T-helper 1 cell treated with Interleukin-12 subunit alpha and Interleukin-12 subunit beta and Interleukin-4 antibody, amounts not matched to agents 30 ng/mL and 1 ng/mL, for 36 hours (primary cell): ENCODE results near the gene CNTNAP1. TPM values are rescaled to one million over a fixed set of nuclear protein-coding genes. Genes with fewer than 3 reads are reported as not detected.

Source experiments
- intact Hi-C: fragments of 100-400 bp; cut with micrococcal nuclease; formaldehyde crosslinking; loops from one replicate; pipeline ENCODE4 v1.15.1; 2024
- total RNA-seq: library from RNA; stranded (reverse); gene quantifications from 2 replicates; pipeline ENCODE4 v1.2.3, GENCODE V29; 2022

CNTNAP1 gene
- total RNA-seq, 1 donor from 2014 or later: 2.2 TPM

GRCh38 chr17:42682722-42683403 lies 532 bp downstream of the CNTNAP1 start:
- intact Hi-C loops: no loop called here

DNA sequence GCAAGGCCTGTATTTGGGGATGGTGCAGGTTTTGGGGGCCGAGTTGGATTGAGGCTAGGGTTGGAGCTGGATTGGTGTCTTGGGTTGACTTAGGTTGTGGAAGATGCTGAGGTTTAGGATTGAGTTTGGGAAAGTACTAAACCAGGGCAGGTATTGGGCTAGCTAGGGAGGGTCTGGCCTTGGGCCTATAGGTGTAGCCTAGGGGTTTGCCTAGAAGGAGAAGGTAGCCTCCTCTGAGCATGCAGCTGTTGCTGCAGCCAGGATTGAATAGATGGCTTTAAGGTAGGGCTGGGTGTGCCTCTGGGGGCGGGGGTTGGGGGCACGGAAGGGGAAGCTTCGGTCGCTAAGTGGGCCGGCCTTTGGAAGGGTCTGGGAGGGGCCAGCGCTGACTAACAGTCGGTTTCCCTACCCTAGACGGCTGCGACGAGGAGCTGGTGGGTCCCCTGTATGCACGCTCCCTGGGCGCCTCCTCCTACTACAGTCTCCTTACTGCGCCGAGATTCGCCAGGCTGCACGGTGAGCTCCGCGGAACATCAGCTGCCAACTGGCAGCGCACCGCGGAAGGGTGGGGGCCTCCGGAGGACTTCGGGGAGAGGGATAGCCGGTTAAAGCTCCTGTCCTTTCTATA lies 1.2 kb downstream of the CNTNAP1 start:
- intact Hi-C loops: no loop called here

DNA sequence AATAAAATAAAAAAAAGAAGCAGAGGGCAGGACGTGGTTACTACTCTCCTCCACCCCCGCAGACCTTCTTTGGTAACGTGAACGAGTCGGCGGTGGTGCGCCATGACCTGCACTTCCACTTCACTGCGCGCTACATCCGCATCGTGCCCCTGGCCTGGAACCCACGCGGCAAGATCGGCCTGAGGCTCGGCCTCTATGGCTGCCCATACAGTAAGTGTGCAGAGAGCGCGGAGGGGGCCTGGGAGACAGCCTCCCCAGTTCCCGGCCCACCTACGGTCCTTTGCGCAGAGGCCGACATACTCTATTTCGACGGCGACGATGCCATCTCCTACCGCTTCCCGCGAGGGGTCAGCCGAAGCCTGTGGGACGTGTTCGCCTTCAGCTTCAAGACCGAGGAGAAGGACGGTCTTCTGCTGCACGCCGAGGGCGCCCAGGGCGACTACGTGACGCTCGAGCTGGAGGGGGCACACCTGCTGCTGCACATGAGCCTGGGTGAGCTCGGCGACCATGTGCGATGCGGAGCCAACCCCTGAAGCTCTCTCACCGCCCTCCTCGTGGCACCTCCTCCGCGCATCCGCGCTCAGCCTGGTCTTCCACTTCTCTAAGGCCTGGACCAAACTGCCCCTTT lies 2.7 kb downstream of the CNTNAP1 start:
- intact Hi-C loops: no loop called here

DNA sequence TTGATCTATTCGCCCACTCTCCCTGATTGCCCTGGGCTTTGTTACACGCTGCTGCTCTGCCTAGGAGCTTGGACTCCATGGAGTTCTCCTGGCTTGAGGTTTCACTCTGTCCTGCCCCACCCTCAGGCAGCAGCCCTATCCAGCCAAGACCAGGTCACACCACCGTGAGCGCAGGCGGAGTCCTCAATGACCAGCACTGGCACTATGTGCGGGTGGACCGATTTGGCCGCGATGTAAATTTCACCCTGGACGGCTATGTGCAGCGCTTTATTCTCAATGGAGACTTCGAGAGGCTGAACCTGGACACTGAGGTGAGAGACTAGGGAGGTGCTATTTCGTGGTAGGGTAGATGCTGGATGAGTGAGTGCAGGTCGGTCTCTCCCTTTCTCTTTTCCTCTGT lies 3.5 kb downstream of the CNTNAP1 start:
- intact Hi-C loops: no loop called here

DNA sequence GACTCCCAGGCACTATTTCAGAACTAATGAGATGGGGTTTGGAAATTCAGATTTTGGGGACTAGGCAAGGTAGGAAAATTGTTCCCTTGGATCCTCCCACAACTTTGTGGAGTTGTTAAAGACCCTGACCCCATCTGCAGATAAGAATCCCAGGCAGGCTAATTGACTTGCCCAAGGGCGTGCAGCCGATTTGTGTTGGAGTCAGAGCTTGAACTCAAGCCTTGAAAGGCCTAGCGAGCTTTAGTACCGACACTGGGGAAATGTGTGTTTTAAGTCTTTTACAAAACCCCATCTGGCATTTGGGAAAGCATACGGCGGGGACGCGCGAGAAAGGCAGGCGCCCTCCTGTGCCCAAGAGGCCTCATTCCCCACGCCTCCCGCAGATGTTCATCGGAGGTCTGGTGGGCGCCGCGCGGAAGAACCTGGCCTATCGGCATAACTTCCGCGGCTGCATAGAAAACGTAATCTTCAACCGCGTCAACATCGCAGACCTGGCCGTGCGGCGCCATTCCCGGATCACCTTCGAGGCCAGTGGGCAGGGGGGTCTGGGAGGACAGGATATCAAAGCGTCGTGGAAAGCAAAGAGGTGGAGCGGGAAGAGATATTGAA lies 4.3 kb downstream of the CNTNAP1 start:
- intact Hi-C loops: no loop called here

DNA sequence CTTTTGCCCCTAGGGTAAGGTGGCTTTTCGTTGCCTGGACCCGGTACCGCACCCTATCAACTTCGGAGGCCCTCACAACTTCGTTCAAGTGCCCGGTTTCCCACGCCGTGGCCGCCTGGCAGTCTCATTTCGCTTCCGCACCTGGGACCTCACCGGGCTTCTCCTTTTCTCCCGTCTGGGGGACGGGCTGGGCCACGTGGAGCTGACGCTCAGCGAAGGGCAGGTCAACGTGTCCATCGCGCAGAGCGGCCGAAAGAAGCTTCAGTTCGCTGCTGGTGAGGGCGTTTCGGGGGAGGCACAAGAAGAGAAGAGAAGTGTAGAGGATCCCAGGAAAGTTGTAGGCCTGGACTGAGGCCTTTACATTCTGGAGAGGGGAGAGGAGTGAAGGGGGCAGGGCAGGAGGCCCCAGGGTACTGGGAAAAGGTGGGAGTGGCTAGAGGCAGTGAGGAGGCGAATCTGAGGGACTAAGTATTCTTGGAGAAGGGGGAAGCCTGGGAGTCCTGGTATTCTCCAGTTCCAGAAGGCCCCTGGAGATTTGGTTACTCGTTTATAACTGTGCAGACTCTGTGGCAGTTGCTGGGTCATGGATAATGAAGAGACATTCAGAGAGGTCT lies 5.5 kb downstream of the CNTNAP1 start:
- intact Hi-C loops: no loop called here

GRCh38 chr17:42690596-42690995 lies 8.3 kb downstream of the CNTNAP1 start:
- intact Hi-C loops: loop anchor here (5.0 kb wide), 1 partner anchor 213 kb away; no protein-coding TSS in a partner anchor

DNA sequence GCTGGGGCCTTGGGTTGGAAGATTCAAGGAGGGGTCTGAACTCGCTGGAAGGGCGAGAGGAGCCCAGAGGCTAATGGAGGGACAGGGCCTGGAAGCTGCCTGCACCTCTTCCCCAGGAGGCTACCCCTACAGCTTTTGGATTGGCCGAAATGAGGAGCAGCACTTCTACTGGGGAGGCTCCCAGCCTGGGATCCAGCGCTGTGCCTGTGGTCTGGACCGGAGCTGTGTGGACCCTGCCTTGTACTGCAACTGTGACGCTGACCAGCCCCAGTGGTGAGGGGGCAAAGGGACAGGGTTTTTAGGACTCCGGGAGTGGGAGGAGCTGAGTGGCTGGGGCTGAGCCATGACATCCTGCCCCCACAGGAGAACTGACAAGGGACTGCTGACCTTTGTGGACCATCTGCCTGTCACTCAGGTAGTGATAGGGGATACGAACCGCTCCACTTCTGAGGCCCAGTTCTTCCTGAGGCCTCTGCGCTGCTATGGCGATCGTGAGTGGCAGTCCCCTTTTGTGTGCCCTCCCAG lies 8.8 kb downstream of the CNTNAP1 start:
- intact Hi-C loops: loop anchor here (5.0 kb wide), 1 partner anchor 214 kb away; no protein-coding TSS in a partner anchor

- intact Hi-C loops: loop anchor here (5.0 kb wide), 1 partner anchor 215 kb away; no protein-coding TSS in a partner anchor
Measured at GRCh38 chr17:42692489-42692888, 10.2 kb downstream of the CNTNAP1 start.

GRCh38 chr17:42694524-42694923 lies 12.2 kb downstream of the CNTNAP1 start:
- intact Hi-C loops: loop anchor here (5.0 kb wide), 1 partner anchor 217 kb away; no protein-coding TSS in a partner anchor

- intact Hi-C loops: no loop called here
Measured at GRCh38 chr17:42695500-42695899, 13.2 kb downstream of the CNTNAP1 start.

DNA sequence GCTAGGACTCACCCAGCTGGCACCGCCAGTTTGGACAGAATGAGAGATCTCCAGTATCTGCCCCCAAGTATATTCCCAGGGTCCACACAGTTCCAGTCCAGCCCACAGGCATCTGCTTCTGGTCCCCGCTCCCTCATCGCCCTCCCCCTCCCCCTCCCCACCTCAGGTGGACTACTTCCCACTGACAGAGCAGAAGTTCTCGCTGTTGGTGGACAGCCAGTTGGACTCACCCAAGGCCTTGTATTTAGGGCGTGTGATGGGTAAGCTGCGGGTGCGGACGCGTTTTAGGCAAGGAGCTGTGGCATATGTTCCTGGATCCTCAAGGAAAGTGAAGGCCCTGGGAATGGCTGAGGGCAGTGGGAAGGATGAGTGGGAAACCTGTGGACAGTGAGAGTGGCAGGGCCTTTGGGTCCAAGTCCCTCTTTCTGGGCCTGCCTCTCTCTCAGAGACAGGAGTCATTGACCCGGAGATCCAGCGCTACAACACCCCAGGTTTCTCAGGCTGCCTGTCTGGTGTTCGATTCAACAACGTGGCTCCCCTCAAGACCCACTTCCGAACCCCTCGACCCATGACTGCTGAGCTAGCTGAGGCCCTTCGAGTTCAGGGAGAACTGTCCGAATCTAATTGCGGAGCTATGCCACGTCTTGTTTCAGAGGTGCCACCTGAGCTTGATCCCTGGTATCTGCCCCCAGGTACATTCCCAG lies 14.9 kb downstream of the CNTNAP1 start:
- intact Hi-C loops: no loop called here

DNA sequence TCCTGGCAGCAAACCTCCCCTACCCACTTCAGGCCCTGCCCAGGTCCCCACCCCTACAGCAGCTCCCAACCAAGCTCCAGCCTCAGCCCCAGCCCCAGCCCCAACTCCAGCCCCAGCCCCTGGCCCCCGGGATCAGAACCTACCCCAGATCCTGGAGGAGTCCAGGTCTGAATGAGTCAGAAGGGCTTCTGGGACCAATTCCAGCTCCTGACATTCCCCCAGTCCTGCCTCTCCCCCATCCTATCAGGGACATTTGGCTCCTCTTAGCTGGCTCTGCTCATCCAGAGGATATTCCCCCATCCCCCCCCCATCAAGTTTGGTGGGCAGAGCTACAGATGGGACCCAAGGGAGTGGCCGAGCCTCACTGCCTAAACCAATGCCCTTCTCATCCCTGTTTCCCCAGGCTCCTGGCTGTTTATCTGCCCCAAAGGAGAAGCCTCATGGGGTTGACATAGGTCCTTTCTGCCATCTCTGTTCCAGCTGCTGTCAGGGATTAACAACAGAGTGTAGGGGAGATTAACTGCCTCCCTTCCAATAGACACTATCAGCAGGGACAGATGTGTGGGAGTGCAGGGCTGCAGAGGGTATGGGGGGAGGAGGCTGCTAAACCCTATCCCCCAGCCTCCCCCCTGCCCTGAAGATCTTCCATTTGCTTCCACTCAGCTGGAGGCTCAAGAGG lies 16.5 kb downstream of the CNTNAP1 start:
- intact Hi-C loops: no loop called here

DNA sequence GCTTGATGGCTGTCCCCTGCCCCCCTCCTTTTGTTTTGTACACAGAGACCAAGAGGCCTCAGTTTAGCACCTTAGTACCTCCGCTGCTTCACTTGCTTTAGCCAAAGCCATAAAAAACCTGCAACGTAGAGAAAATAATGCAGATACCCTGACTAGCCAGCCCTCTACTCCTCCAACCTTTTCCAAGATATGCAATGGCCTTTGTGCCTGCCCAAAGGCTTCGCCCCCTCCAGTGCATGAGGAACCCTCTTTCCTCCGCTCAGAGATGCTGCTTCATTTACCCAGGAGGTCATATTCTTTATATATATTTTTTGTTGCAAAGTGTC lies 17.0 kb downstream of the CNTNAP1 start:
- intact Hi-C loops: no loop called here

DNA sequence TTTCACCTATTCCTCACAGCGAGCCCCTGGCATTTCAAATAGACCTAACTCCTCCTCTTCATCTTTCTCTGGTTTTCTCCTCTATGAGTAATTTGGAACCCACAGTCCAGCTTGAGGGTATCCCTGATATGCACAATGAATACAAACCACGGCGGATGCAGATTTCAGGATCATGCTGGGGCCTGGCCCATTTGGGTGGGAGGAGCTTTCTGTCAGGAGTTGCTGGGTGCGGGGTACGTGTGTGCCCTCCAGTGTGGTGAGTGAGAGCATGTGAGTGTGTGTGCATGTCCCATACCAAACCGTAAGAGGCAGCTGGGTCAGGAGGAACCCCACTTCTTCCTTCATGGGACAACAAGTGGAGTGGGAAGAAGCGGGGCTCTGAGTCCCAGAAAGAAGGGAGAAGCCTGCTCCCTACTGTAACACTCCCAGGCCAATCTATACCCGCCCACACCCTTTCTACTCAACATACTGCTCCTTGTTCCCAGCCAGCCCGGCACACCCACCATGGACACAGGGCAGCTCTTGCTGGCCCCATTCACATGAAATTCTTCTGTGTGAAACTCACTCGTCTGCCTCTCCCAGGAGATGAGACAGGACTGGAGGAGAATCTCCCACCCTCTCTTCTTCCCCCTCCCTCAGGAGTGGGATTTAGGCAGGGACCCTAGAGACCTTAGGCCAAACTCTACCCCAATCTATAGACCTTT lies 18.4 kb downstream of the CNTNAP1 start:
- intact Hi-C loops: no loop called here

GRCh38 chr17:42702446-42702845 lies 20.1 kb downstream of the CNTNAP1 start:
- intact Hi-C loops: no loop called here

DNA sequence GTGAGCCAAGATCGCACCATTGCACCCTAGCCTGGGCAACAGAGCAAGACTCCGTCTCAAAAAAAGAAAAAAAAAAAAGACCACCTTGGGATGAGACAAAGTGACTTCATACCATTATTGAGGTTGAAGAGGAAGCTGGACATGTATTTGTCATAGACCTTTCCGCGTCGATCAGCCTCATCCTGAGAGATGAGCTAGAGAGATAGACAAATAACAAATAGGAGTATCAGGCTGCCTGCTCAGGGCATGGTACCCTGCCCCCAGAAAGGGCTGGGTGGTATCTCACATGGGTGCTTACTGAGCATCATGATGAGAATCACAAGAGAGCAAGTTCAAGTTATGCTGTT lies 22.1 kb downstream of the CNTNAP1 start:
- intact Hi-C loops: no loop called here

- intact Hi-C loops: no loop called here
Measured at GRCh38 chr17:42704837-42705494, 22.6 kb downstream of the CNTNAP1 start.

DNA sequence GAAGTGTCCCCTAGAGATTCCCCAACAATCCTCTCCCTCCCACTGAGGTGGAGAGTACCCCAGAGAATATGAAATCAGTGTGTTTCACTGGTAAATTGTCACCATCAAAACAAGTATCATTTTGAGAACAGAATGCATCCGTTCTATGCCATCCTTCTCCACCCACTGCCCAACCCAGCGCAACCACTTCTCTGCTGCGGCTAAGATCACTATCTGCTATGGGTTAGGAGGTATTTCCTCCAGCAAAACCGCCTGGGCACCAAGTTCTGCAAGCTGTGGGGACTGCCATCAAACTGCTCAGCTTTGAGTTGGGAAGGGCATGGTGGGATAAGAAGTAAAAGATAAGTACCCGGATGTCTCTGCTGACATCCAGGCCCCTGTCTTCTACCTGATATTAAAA lies 24.4 kb downstream of the CNTNAP1 start:
- intact Hi-C loops: no loop called here
